ENCODE results near the gene ZFP1.

Gene ZFP1

DNA sequence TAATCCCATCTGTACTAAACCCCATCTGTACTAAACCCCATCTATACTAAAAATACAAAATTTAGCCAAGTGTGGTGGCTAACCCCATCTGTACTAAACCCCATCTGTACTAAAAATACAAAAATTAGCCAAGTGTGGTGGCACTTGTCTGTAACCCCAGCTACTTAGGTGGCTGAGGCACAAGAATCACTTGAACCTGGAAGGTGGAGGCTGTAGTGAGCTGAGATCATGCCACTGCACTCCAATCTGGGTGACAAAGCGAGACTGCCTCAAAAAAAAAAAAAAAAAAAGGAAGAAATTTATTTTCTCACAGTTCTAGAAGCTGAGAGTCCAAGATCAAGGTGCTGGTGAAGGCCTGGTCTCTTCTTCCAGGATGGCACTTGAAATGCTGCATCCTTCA is 12.1 kb downstream of the ZFP1 start:
- no peak for DNase-seq (ENCODE audit: low read depth)

GRCh38 chr16:75169899-75170405 is 21.6 kb downstream of the ZFP1 start:
- no peak for DNase-seq (ENCODE audit: low read depth)

GRCh38 chr16:75172578-75172977 is 24.3 kb downstream of the ZFP1 start:
- DNase-seq (ENCODE audit: low read depth): no peak

GRCh38 chr16:75175074-75175473 is 26.8 kb downstream of the ZFP1 start:
- no peak for DNase-seq (ENCODE audit: low read depth)

- DNase-seq (ENCODE audit: low read depth): no peak
Measured at GRCh38 chr16:75176926-75177325, 28.6 kb downstream of the ZFP1 start.

DNA sequence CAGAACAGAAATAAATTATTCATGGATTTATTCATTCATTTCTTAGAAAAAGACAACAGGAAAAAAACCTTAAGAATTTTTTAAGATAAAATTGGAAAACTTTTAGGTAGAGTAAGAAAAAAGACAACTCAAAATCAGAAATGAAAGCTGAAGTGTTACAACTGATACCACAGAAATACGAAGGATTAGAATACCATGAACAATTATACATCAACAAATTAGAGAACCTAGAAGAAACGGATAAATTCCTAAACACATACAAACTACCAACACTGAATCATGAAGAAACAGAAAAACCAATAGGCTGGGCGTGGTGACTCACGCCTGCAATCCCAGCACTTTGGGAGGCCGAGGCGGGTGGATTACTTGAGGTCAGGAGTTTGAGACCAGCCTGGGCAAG is 30.9 kb downstream of the ZFP1 start:
- DNase-seq (ENCODE audit: low read depth): no peak

DNA sequence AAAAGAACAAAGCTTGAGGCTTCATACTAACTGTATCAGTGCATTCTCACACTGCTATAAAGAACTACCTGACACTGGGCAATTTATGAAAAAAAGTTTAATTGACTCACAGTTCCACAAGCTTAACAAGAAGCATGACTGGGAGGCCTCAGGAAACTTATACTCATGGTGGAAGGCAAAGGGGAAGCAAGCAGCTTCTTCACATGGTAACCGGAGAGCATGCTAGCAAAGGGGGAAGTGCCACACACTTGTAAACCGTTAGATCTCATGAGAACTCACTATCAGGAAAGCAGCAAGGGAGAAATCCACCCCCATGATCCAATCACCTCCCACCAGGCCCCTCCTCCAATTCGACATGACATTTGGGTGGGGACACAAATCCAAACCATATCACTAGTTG is 33.3 kb downstream of the ZFP1 start:
- no peak for DNase-seq (ENCODE audit: low read depth)

DNA sequence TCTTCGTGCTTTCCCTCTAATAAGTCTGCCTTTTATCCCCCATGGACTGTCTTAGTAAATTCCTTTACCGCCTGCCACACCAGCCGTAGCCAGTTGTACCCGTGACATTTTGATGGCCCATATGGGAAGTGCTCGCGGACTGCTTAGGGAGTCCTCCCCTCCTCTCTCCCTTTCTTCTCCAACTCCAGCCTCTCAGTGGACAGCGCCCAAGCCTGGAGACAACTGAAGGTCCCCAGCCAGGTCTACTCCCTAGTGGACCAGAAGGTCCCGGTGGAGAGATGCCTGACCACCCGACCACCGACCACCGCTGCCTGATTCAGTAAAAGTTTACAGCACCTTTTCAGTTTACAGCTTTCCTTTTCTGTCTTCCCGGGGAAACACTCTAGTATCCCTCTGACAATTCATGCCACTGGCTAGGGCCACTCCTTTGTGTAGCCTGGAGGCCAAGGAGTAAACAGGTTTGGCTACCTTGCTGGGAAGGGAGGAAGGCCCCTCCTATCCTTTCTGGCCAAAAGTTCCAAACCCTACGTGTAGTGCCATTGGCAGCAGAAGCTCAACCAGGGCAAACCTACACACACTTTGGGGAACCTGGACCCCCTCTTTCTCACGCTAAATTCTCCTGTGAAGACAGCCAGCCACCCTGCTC is 40.6 kb downstream of the ZFP1 start:
- DNase-seq (ENCODE audit: low read depth): no peak

DNA sequence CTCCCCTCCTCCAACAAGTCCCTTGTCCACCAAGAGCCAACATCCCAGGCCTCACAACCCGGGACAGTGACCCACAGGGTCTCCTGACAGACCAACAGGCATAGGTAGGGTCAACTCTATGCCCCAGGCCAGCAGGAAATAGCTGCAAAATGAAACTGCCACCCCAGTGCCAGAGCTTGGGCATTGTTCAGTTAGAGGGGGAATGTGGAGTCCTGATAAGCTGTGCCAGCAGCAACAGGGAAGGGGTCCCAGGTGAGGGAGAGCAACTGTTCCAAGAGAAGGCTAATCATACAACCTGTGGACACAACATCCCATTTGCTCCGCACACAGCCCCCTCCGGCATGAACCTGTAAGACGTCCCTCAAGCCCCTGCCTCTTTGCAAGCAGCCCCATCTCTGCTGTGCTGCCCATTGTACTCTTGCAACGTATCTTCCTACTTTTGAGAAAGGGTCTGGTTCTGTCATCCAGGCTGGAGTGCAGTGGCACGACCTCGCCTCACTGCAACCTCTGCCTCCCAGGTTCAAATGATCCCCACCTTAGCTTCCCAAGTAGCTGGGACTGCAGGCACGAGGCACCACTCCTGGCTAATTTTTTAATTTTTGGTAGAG is 41.4 kb downstream of the ZFP1 start:
- no peak for DNase-seq (ENCODE audit: low read depth)

- DNase-seq (ENCODE audit: low read depth): no peak
Measured at GRCh38 chr16:75192606-75193264, 44.4 kb downstream of the ZFP1 start.

- no peak for DNase-seq (ENCODE audit: low read depth)
Measured at GRCh38 chr16:75193265-75193650, 44.9 kb downstream of the ZFP1 start.

DNA sequence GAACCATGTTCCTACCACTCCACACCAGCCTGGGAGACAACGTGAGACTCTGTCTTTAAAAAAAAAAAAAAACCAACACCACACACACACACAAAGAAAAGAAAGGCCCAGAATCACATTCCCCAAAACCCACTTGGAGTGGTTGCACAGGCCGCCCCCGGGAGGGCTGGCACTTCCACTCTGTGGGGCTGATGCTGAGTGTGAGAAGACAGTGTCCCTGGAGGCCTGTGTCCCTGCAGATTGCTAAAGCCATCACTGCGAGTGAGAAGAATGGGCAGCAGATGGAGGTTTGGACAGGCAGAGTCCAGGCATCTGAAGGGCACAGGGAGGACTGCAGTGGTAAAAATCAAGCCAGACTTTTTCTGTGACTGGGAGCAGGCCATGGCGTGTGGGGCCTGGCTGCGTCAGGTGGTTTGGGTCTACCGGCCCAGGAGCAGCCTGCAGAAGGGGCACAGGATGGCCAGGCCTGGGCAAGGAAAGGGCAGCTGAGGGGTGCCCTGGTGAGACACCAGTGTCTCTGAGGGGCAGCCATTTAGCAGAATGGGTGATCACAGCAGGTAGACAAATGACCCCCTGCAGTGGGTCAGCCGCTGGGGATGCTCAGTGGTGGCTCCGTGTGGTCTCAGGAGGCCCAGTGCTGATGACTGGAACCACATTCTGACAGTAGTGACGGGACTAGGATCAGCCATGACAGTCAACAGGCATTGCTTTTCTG is 45.6 kb downstream of the ZFP1 start:
- no peak for DNase-seq (ENCODE audit: low read depth)

DNA sequence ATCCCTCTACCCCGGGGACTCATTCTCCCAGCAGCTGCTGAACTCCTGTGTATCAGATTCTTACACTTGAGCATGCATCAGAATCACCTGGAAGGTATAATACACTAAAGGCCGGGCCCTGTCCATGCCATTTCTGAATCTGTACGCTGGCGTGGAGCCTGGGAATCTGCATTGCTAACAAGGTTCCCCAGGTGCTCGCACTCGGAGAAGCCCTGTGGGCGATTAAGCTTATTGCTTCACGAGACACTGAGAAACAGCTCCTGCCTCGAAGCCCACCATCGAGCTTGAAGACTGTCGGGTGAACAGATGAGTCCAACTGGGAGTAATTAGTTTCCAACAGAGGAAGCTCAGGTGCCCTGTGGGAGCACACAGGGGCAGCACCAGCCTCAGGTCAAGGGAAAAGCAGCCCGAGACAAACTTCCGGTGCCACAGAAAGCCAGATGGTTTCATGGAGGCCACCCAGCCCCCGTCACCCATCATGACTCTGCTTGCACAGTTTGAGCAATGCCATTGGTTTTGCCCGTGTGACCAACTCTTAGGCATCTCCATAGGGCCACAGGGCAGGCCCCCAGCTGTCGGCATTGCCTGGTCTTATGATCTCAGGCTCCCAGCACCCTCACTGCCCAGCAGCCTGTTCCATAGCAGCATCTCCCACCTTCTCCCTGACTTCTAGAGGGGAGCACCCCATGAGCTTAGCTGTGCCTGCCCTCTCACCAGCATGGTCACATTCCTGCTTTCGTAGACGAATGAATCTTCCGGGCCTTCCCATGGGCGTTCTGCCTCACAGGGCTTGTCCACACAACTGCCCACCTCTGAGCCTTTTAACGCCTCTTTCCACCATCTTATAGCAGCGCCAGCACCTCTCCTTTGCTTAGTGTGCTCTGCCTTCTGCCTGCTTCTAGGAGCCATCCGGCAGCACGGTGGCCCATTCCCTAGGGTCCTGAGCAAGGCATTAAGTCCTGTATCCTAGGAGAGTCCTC is 47.8 kb downstream of the ZFP1 start:
- no peak for DNase-seq (ENCODE audit: low read depth)

- DNase-seq (ENCODE audit: low read depth): no peak
Measured at GRCh38 chr16:75196836-75197235, 48.5 kb downstream of the ZFP1 start.

- no peak for DNase-seq (ENCODE audit: low read depth)
Measured at GRCh38 chr16:75197522-75198134, 49.3 kb downstream of the ZFP1 start.

DNA sequence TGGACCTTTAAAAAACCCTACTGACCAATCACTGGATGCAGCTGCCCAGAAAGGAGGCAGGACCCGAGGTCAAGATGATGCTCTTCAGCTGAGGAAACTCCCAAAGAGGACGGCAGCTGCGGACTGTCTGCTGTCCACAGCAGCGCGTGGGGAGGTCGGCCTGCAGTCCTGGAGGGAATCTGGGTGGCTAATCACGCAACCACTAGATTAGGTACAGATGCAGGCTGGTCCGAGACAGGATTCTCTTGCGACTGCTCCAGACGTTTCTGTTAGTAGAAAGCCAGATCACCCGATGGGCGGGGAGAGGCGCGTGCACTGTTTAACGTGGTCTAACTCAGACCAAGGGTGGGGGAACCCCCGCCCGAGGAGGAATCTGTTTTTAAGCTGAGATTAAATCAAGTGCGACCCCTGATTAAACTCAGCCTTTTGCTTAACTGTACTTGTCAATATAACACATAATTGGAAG is 49.8 kb downstream of the ZFP1 start:
- DNase-seq (ENCODE audit: low read depth): peak; percentile 13

DNA sequence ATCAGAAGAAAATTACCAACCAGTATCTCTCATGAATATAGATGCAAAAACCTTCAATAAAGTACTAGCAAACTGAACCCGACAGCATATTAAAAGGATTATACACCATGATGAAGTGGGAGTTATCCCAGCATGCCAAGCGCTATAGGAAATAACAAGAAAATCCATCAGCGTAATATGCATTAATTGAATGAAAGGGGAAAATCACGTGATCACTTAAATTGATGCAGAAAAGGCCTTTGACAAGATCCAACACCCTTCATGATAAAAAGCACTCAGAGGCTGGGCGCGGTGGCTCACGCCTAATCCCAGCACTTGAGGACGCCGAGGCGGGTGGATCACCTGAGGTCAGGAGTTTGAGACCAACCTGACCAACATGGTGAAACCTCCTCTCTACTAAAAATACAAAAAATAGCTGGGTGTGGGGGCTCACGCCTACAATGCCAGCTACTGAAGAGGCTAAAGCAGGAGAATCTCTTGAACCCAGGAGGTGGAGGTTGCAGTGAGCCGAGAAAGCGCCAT is 53.8 kb downstream of the ZFP1 start:
- DNase-seq (ENCODE audit: low read depth): no peak

GRCh38 chr16:75203096-75203495 is 54.8 kb downstream of the ZFP1 start:
- no peak for DNase-seq (ENCODE audit: low read depth)

DNA sequence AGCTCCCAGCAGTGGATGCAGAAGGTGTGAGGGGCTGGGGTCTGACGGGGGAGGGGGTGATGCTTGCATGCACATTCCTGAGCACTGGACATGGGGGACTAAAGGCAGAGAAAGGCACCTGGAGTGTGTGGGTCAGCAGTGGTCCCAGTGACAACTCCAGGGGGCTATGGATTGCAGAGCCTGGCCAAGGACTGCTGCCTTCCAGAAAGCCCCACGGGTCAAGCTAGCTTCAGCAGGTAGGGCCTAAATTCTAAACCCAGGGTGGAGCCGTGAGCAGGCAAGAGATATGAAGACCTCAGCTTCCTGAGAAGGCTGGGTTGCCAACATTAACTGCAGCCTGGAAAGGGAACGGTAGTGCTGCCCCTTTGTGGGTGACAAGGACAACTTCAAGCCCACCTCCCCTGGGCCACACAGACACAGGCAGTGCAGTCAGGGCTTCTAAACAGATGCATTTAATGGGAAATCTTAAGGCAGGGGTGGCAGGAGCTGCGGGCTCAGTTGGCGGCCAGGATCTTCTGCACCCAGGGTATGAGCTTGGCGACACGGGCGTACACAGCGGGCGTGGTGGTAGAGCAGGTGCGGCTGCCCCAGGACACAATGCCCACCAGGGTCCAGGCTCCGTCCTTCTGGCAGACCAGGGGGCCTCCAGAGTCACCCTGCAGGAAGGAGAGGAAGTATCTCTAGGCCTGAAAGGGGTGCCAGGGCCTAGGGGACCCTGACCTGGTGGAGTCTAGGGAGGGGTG is 55.5 kb downstream of the ZFP1 start:
- DNase-seq (ENCODE audit: low read depth): no peak

DNA sequence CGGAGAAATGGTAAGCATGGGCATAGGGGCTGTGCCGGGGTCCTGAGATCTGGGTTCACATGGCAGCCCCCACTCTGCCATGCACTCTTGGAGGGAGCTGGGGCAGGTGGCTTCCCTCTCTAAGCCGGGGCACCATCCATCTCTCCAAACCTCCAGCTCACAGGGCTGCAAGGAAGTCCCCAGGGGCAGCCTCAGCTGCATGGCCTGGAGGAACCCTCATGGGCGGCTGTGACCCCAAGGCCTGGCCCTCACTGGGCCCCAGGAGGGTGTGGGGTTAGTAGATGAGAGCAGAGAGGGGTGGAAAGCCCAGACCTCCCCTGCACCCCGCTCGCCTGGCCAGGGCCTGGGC is 56.1 kb downstream of the ZFP1 start:
- no peak for DNase-seq (ENCODE audit: low read depth)

Data from GM04503 (cell line).